ENCODE data around the gene SELENOM.
"Not testable (repeated sequence)": the region's sequence is repeated elsewhere in the genome, so short reads cannot be mapped to it uniquely, and the experiment has no call there.

Gene SELENOM

GRCh38 chr22:31130873-31131272, 23.5 kb upstream of the SELENOM start:
- no peak for DNase-seq

DNA sequence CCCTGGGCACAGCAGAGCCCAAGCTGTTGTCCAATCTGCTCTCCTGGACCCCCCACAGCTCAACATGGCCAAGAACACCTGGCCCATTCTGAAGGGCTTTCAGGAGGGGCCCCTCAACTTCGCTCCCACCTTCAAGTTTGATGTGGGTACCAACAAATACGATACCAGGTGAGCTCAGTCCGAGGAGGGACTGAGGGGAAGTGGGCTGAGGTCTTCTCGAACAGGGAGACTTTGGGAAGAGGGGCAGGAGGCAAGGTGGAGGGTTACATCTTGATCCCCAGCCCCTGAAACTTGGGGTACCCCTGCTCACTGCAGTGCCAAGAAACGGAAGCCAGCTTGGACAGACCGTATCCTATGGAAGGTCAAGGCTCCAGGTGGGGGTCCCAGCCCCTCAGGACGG, 20.8 kb upstream of the SELENOM start:
- no peak for DNase-seq

DNA sequence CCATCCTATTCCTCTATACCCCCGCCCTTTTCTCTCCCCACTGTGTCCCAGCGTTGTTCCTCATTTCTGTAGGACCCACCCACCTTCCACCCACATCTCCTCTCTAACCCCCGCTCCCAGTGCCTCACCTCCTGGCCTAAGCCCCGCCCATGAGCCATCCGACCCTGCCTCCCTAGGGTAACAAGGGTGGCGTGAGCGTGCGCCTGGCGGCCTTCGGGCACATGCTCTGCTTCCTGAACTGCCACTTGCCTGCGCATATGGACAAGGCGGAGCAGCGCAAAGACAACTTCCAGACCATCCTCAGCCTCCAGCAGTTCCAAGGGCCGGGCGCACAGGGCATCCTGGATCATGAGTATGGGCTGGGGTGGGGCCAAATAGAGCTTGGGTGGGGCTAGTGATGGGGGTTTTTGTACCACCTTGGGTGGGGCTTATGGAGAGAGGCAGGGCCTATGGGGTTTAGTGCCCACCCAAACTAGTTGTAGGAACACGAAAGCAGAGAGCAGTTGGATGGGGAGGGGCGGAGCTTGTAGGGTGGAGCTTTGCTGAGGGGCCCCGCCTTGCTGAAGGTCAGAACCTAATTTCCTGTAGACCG, 19.9 kb upstream of the SELENOM start:
- DNase-seq: no peak

DNA sequence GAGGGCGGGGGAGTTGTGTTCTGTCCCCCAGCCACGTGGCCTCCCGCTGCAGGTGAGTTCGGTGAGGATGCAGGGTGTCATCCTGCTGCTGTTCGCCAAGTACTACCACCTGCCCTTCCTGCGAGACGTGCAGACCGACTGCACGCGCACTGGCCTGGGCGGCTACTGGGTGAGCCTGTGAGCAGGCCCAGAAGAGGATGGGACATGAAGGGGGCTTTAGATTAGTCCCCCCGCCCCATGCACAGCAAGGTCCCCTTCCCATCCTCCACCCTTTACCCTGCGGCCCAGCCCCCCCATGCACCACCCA, 19.5 kb upstream of the SELENOM start:
- no peak for DNase-seq

DNA sequence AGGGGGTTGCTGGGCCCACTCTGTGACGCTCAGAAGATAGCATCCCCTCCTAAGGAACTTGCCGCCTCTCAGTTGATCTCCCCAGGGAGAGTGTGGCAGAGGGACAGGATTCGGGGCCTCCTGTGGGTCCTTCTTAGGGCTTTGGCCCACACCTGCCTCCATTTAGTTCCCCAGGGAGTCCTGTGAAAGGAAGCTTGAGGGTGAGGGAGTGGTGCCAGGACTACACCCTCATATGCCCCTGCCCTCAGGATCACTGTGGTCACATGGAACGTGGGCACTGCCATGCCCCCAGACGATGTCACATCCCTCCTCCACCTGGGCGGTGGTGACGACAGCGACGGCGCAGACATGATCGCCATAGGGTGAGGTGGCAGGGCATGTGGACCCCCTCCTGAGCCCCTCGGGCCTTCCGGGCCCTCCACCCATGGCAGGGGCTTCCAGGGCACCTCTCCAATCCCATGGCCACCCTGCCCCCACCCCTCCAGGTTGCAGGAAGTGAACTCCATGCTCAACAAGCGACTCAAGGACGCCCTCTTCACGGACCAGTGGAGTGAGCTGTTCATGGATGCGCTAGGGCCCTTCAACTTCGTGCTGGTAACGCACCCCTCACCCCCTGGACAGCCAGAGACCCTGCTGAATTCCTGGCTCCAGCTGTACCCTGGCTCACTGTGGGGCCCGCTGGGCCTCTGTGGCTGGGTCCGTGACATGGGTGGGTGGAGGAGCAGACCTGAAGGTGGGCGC, 18.9 kb upstream of the SELENOM start:
- no peak for DNase-seq

- no peak for DNase-seq
Observed at GRCh38 chr22:31125521-31126117, 18.3 kb upstream of the SELENOM start.

GRCh38 chr22:31124811-31125465, 17.6 kb upstream of the SELENOM start:
- no peak for DNase-seq

DNA sequence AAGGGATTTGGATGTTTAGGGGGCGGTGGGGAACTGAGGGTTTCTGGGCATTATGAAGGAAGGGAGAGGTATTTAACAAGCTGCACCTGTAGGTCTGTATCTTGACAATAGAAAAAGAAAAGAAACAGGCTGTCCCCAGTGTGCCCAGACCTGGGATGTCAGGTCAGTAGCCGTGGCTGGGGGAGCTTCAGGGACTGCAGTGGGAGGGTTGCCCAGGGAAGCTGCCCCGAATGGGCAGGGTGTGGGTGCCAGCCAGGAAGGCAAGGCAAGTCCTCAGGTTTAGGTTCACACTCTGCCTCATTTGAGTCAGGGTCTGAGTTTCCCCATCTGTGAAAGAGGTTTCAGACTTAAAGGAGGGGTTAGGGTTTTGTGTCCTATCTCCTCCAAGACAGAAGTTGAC, 16.9 kb upstream of the SELENOM start:
- DNase-seq: no peak

DNA sequence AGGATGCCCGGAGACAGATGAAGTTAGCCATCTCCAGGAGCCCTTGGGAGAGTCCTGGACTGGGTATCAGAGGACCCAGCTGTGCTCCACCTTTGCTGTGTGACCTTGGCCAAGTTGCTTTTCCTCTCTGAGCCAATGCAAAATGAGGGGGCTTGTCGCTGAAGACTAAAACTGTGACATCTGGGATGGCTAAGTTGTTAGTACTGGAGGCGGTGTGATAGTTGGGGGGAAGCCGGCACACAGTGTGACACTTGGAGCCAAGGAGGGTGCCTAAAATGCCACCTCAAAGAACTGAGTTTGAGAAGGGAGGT, 15.9 kb upstream of the SELENOM start:
- no peak for DNase-seq

DNA sequence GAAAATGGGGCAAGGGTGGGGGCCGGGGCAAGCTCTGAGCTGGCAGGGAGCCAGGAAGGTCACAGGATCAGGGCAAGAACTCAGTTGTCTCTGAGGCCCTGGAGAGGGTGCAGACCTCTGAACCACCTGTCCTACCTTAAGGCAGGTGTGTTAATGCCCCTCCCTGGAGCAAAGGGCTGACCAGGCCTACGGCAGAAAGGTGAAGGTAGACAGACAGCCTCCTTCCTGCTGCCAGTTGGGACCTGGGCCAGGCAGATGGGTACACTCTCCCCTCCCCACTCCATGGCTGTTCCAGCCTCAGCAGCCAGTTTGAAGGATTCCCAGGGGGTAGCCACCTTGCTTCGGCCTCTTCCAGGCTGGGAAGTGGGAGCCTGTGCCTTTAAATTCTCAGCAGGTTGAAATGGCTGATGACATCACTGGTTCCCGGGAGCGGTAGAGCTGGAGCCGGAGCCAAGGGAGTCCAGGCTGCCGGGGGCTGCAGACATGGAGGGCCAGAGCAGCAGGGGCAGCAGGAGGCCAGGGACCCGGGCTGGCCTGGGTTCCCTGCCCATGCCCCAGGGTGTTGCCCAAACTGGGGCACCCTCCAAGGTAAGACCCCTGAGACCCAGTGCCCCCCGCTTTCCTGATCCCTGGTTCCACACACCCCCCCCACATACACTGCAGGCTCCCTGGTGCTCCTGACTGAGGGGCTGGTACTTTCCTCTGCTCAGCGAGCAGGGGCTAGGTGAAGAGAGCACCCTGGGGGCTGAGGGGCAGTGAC, 15.3 kb upstream of the SELENOM start, which contains the start of gene INPP5J:
TSS of gene INPP5J (plus strand) at position 435 of the 760 bp plus-strand sequence. CDS start at position 484, 49 bp downstream.
- DNase-seq: no peak

- no peak for DNase-seq
Observed at GRCh38 chr22:31122196-31122531, 14.8 kb upstream of the SELENOM start.

DNA sequence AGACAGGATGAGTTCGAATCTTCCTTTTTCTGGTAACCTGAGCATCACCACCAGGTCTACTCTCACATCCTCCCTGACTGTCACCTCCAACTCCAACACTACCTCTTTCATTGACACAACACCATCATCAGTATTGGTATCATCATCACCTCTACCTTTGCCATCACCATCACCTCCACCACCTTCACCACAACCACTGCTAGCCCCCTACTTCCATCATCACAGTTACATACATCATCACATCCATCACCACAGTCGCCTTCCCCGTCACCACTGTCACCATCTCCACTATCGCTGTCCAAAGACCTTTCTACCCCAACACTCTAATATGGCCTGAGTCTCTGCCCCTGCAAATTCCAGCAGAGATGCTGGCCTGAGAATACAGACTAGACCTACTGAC, 14.0 kb upstream of the SELENOM start:
- no peak for DNase-seq

GRCh38 chr22:31120642-31121041, 13.3 kb upstream of the SELENOM start:
- DNase-seq: no peak

DNA sequence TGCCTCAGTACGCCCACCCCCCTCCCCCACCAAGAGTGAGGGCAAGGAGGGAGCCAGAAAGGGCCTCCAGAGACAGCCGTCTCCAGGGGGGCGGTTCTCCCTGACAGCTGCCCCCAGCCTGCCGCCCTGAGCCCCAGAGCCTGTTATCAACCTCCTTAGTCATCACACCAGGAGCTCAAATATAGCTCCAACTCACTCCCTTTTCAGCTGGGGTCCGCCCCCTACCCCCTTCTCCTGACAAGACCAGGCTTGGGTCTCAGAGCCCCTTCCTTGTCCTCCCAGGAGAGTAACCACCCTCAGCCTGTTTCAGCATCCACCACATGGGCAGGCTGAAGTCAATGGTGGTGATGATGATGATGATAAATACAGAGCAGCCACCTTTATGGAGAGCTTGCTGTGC, 12.9 kb upstream of the SELENOM start:
- no peak for DNase-seq

- no peak for DNase-seq
Observed at GRCh38 chr22:31119026-31119717, 11.8 kb upstream of the SELENOM start.

- DNase-seq: no peak
Observed at GRCh38 chr22:31118046-31118820, 10.9 kb upstream of the SELENOM start.

DNA sequence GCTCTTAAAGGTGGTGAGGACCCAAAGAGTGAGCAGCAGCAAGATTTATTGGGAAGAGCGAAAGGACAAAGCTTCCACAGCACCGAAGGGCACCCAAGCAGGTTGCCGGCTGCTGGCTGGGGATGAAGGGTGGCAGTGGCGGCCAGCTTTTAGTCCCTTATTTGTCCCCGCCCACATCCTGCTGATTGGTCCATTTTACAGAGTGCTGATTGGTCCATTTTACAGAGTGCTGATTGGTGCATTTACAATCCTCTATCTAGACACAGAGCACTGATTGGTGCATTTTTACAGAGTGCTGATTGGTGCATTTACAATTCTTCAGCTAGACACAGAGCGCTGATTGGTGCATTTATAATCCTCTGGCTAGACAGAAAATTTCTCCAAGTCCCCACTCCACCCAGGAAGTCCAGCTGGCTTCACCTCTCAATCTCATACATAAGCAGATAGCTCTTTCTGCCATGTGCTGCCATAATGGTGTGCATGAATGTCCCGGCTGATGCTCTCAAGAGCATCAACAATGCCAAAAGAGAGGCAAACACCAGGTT, 5.3 kb upstream of the SELENOM start:
- DNase-seq: not testable (repeated sequence)

DNA sequence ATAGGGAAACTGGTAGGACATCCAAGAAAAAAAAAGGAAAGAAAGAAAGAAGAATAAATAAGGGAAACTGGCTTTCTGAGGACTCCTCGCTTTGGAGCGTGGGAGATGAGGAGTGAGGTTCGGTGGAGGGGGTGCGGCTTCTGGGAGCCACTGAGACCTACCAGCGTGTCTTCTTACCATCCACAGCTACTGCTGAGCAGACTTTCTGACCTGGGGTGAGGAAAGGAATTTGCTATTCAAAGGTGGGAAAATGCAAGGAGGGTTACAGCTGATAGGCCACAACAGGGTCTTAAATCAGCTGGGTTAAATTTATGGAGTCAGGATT, 488 bp upstream of the SELENOM start:
- DNase-seq: no peak

- DNase-seq: no peak
Observed at GRCh38 chr22:31106731-31107177, 614 bp downstream of the SELENOM start.

DNA sequence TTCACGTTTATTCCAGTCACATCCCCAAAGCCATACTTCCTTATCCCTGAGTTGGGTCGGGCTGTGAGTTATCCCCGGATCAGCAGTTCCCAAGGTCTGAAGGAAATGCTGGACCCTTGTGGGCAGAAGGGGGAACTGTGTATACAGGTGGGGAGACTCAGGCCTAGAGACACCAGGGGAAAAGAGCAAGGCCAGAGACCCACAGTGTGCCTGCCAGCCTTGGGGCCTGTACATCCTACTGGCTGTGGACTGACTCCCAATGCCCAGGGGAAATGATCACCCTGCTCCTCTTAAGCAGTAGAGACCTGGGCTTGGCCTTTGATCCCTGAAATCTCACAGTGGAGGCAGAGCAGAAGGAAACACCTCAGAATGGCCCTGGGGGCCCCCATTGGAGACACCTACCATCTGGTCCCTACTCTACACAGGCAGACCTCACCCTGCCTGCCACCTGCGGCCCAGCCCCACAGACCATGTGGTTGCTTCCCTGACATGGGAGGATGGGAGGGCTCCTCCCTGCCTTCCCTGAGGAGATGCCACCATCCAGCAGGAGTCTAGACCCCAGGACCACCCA, 1.3 kb downstream of the SELENOM start:
- no peak for DNase-seq

- DNase-seq: no peak
Observed at GRCh38 chr22:31105282-31105929, 2.0 kb downstream of the SELENOM start.
